OCI-LY7 (cell line): ENCODE data around the gene AFTPH.

Experiments used
- CTCF ChIP-seq: fragments of 200-600 bp; sonication (generic); conservative IDR thresholded peaks from 2 replicates; pipeline ENCODE4 v1.5.1; 2014; ENCODE audit warnings: mild to moderate bottlenecking, antibody characterized with exemption, low read length, moderate library complexity, mixed read lengths
- EZH2phosphoT487 ChIP-seq: fragments of 200-600 bp; sonication (generic); IDR thresholded peaks from 2 replicates; pipeline ENCODE4 v1.6.1; 2018; ENCODE audit warnings: low read depth, borderline replicate concordance, mild to moderate bottlenecking, mixed run types, antibody characterized with exemption, low read length, moderate library complexity, mixed read lengths

GRCh38 chr2:64641599-64641998 lies 117.5 kb downstream of the AFTPH start:
- no peak for TF ChIP-seq CTCF
- TF ChIP-seq EZH2phosphoT487, result no peak
